T-cell (primary cell): ENCODE measurements around the gene CBX7. TPM values are rescaled to one million over a fixed set of nuclear protein-coding genes. Genes with fewer than 3 reads are reported as not detected.

Experiments used
- ATAC-seq, 4 experiments: fragments of 200-7000 bp in 3 of 4; fragments of 150-1000 bp in 1 of 4; cut with Tn5 transposase; replicated peaks in 1 of 4; 1 replicate in 3 of 4; 2 replicates in 1 of 4; pipeline ENCODE4 v1.10.0; 2021; ENCODE audit warnings: moderate library complexity in 3 of 4, mild to moderate bottlenecking in 2 of 4, moderate number of reproducible peaks in 1 of 4
- CTCF ChIA-PET, 2 donors: fragments of 300-600 bp; sonication (Branson Sonifier 250); formaldehyde crosslinking; loops; one replicate each; lab custom pipeline; 2022; ENCODE audit warnings: antibody characterized with exemption in 2 of 2; lab: Charles Lee
- POLR2A ChIA-PET, 2 donors: fragments of 300-600 bp; sonication (Branson Sonifier 250); formaldehyde crosslinking; loops; one replicate each; lab custom pipeline; 2022; ENCODE audit warnings: antibody characterized with exemption in 2 of 2; lab: Charles Lee
- DNase-seq, 35 experiments: peaks; one replicate each; pipeline versions ENCODE4 v3.0.0 to v3.0.0-alpha.2; 2013 to 2023
- H3K27ac ChIP-seq: one replicate; pipeline ENCODE4 v1.5.1; 2013; ENCODE audit warnings: low read length
- H3K27me3 ChIP-seq, 2 experiments: replicated peaks in 1 of 2; 1 replicate in 1 of 2; 2 replicates in 1 of 2; pipeline versions ENCODE4 v1.6.1 to v1.7.0; 2013; ENCODE audit warnings: low read length in 1 of 2, mixed read lengths in 1 of 2; ENCODE audit not compliant: control insufficient read depth in 2 of 2, insufficient read depth in 2 of 2; ENCODE audit errors: extremely low read depth in 1 of 2
- H3K36me3 ChIP-seq, 2 donors: 1 replicate in 1 of 2; 2 replicates in 1 of 2; pipeline versions ENCODE4 v1.6.1 to v1.7.0; 2013; ENCODE audit warnings: low read length in 1 of 2; ENCODE audit not compliant: control insufficient read depth in 2 of 2, insufficient read depth in 1 of 2; ENCODE audit errors: extremely low read depth in 1 of 2
- H3K4me1 ChIP-seq, 2 experiments: 1 replicate in 1 of 2; 2 replicates in 1 of 2; pipeline versions ENCODE4 v1.6.1 to v1.7.0; 2013; ENCODE audit warnings: low read length in 2 of 2, mixed read lengths in 1 of 2; ENCODE audit not compliant: insufficient read depth in 2 of 2, control insufficient read depth in 1 of 2; ENCODE audit errors: extremely low read depth in 1 of 2
- H3K4me3 ChIP-seq, 2 donors: 1 replicate in 1 of 2; 2 replicates in 1 of 2; pipeline versions ENCODE4 v1.5.1 to v1.7.0; 2013; ENCODE audit warnings: mild to moderate bottlenecking in 2 of 2, low read length in 1 of 2, moderate library complexity in 1 of 2; ENCODE audit not compliant: control insufficient read depth in 1 of 2; ENCODE audit errors: extremely low read depth in 1 of 2
- H3K9me3 ChIP-seq: 2 replicates; pipeline ENCODE4 v1.7.0; 2013
- H3K27ac Mint-ChIP-seq, 2 donors: one replicate each; pipeline ENCODE4 v1.8.0; 2020 to 2021; ENCODE audit warnings: mild to moderate bottlenecking in 2 of 2, mixed read lengths in 2 of 2
- H3K27me3 Mint-ChIP-seq, 2 donors: one replicate each; pipeline ENCODE4 v1.8.0; 2021 to 2022; ENCODE audit warnings: mixed read lengths in 2 of 2
- H3K36me3 Mint-ChIP-seq: one replicate; pipeline ENCODE4 v1.8.0; 2021; ENCODE audit warnings: mixed read lengths
- H3K4me1 Mint-ChIP-seq, 3 donors: one replicate each; pipeline ENCODE4 v1.8.0; 2020 to 2022; ENCODE audit warnings: mixed read lengths in 3 of 3, mild to moderate bottlenecking in 1 of 3
- H3K4me3 Mint-ChIP-seq, 3 donors: one replicate each; pipeline ENCODE4 v1.8.0; 2020 to 2022; ENCODE audit warnings: mild to moderate bottlenecking in 3 of 3, mixed read lengths in 3 of 3, moderate library complexity in 3 of 3
- H3K9me3 Mint-ChIP-seq, 3 donors: one replicate each; pipeline ENCODE4 v1.8.0; 2020 to 2022; ENCODE audit warnings: mixed read lengths in 3 of 3
- WGBS: methylation state at CpG from one replicate; pipeline ENCODE4 v1.1.5; 2013; ENCODE audit warnings: missing lambda C conversion rate; ENCODE audit not compliant: insufficient coverage; 5-methylcytosine and 5-hydroxymethylcytosine counted together
- total RNA-seq, 35 experiments: library from RNA in 6 of 35; stranded (reverse) in 6 of 35; fragments of 120-200 nt in 1 of 35; gene quantifications; one replicate each; pipeline versions ENCODE4 v1.2.1 to v1.2.4 and lab custom pipeline; 2013 to 2026

The CBX7 gene
- total RNA-seq, 5 donors from 2014 or later (not counting 1 experiment from before 2014, with no cell fraction given): 67.4 to 160 (median 149) TPM

DNA sequence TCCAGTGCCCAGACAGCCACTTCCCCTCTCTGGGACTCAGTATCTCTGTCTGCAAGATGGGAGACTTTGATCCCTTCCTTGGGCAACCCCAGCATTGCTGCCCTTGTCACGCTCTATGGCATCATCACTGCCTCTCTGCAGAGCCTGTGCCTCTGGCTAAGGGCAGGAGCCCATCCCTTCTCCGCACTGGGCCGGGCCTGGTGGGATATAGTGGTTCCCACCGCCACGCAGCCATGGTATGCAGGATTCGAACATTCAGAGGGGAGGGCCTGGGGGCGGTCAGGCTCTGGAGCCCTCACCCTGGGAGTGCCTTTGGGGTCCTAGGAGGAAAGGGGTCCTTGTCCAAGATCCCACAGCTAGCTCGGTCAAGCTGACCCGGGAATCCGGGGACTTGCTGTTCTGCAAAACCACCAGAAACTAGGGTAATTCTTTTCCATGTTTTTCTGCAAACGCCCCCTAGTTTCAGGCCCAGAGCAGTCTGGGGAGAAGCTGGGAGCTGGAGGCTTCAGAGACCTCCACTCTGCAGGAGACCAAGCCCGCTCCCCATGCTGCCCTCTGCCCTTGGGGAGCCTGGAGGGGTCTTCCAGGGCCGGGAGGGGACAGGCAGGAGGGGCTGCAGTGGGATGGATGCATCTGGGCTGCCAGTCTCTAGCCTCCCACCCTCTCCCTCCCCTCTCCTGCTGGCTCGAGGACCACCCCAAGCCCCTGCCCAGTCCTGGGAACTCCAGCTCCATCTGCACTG lies 24.4 kb upstream of the CBX7 start:
- H3K9me3 ChIP-seq: no peaks in the 10 kb centered on the region
- H3K36me3 ChIP-seq: no peaks in the 10 kb centered on the region
- ChIA-PET POLR2A (no interaction called here), CTCF (interaction anchor here in 1 of 2 donors (0.6 to 0.7 kb wide), 2 partner anchors 9 to 170 kb away, joined by 3 to 5 read pairs; no protein-coding TSS in a partner anchor)
- peak overlapping the region; percentile 90 to 97 for H3K27ac Mint-ChIP-seq
- WGBS: 88% methylated on average over 11 of the region's 14 CpGs
- H3K4me1 ChIP-seq: peaks cover 15 to 76% of the 10 kb centered on the region in 2 experiments
- no peaks in the 10 kb centered on the region for H3K27me3 ChIP-seq
- no peak overlapping the region for H3K4me3 ChIP-seq
- no peaks in the 10 kb centered on the region for H3K27me3 Mint-ChIP-seq
- H3K36me3 Mint-ChIP-seq: no peaks in the 10 kb centered on the region
- ATAC-seq: no peak
- DNase-seq: no peak
- H3K9me3 Mint-ChIP-seq: peaks cover 0 to 5% (median 3%) of the 10 kb centered on the region in 3 donors
- H3K4me3 Mint-ChIP-seq: no peak overlapping the region
- H3K27ac ChIP-seq: no peak overlapping the region
- H3K4me1 Mint-ChIP-seq: peaks cover 31 to 62% (median 56%) of the 10 kb centered on the region in 3 donors

DNA sequence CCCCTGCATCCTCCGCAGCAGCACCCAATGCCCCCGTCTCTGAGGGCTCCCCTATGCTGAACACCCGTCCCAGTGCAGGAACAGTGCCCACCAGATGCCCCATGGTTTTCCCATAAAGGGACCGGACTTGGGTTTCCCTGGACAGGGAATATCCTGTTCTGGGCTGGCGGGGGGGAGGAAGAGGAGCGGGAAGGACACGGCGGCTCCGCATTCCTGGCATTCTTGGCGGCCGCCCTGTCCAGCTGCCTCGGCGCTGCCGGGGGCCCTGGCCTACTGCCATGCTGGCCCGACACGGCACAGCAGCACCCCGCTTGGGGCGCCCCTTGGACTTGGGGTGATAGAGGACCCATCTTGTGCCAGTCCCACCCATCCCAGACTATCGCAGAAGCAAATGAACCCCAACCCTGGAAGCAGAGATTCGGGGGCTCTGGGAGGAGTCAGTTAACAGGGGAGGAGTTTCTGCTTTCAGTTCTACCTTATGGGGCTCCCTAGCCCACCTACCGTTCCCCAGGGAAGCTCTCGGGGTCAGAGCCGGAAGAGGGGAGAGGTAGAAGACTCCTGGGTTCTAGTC lies 23.7 kb upstream of the CBX7 start:
- ATAC-seq (no peak), DNase-seq (no peak)
- H3K36me3 ChIP-seq: no peaks in the 10 kb centered on the region
- WGBS: 99% methylated on average over 11 of the region's 23 CpGs
- Mint-ChIP-seq H3K36me3 (no peaks in the 10 kb centered on the region), H3K27me3 (no peaks in the 10 kb centered on the region), H3K9me3 (peaks cover 0 to 2% (median under 1%) of the 10 kb centered on the region in 3 donors), H3K4me1 (peaks cover 38 to 68% (median 62%) of the 10 kb centered on the region in 3 donors), H3K27ac (peak overlapping the region; percentile 43 to 97), H3K4me3 (no peak overlapping the region)
- H3K27ac ChIP-seq: no peak overlapping the region
- POLR2A ChIA-PET: no interaction called here
- no peaks in the 10 kb centered on the region for H3K9me3 ChIP-seq
- no peak overlapping the region for H3K4me3 ChIP-seq
- peaks cover 21 to 83% of the 10 kb centered on the region in 2 experiments for H3K4me1 ChIP-seq
- H3K27me3 ChIP-seq: no peaks in the 10 kb centered on the region
- CTCF ChIA-PET: no interaction called here

DNA sequence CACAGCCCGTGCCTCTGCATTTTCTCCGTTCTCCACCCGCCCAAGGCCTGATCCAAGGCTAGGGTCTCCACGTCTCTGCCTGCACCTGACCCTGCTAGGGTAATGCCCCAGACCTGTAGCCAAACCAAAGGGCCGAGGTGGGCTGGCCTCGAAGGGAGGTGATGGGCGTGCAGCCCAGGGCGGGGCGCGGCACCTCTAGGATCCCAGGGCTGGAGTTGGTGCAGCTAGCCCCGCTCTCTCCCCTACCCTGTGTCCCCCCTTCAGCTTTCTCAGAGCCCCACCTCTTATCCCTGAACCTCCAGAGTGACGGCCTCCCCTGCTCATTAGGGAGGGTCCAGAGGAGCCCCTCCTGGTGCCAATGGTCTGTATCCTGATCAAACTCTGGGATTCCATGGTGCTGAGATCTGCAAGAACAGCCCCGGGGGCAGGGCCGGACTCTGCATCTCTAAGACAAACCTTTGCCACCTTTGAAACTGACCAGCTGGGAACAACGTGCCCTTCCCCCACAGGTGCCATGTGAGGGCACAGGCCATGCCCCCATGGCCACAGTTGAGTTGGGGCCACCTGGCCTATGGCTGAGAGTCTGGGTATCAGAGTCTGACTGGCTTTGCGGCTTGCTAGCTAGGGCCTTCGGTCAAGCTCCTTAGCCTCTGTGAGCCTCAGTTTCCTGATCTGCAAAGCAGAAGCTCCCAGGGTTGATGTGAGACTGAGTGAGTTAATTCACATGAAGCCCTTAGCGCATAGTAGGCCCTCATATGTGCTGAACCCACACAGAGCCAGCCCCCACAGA lies 23.1 kb upstream of the CBX7 start:
- Mint-ChIP-seq H3K27ac (peak overlapping the region; percentile 94 to 97), H3K9me3 (no peaks in the 10 kb centered on the region), H3K4me1 (peaks cover 44 to 75% (median 69%) of the 10 kb centered on the region in 3 donors), H3K27me3 (no peaks in the 10 kb centered on the region), H3K4me3 (peak overlapping the region in 1 of 3 donors; percentile 80), H3K36me3 (no peaks in the 10 kb centered on the region)
- 96% methylated on average over 7 of the region's 18 CpGs for WGBS
- ChIA-PET CTCF (interaction anchor here in 1 of 2 donors (1.6 kb wide), 1 partner anchor 144 kb away, joined by 5 read pairs; the partner anchor contains the start of gene RPL3), POLR2A (no interaction called here)
- H3K36me3 ChIP-seq: no peaks in the 10 kb centered on the region
- ATAC-seq: no peak
- H3K27me3 ChIP-seq: peaks cover 0 to 2% of the 10 kb centered on the region in 2 experiments
- H3K27ac ChIP-seq: peak overlapping the region; percentile 98
- no peak overlapping the region for H3K4me3 ChIP-seq
- H3K4me1 ChIP-seq: peaks cover 25 to 89% of the 10 kb centered on the region in 2 experiments
- DNase-seq: peak in 1 of 35 experiments; percentile 17
- H3K9me3 ChIP-seq: no peaks in the 10 kb centered on the region

DNA sequence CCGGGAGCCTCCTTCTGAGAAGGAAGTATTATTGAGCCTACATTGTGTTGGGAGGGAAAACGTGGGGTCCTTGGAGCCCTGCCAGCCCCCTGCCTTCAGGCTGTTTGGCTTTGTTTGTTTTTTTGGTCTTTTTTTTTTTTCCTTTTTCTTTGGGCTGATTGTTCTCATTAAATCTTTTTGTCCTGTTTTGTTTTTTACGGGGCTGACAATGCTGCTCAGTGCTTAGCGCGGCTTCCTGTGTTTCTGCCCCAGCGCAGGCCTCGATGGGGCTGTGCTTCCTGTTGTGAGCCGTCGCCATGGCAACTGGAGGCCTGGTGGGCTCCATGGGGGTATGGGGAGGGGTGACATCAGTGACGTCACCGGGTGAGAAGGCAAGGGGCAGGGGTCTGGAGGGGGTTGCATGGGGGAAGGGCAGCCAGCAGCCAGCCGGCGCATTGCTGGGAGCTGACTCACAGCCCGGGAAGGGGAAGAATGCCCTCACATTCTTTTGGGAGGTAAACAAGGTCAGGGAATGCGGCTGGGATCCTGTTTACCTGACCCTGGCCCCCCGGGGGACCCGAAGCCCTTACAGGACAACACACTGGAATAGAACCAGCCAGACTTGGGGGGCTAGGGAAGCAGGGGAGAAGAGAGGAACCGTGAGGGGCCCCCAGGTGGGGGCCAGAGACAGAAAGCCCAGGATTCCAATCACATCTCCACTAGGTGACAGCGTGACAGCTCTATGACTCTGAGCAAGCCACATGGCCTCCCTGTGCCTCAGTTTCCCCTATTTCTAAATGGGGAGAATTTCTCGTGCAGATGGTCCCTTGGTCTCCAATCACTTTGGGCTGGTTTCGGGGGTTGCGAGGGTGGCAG lies 22.2 kb upstream of the CBX7 start:
- H3K4me3 ChIP-seq: peak overlapping the region; percentile 17 to 39
- no peaks in the 10 kb centered on the region for H3K9me3 ChIP-seq
- no peaks in the 10 kb centered on the region for H3K36me3 ChIP-seq
- DNase-seq (peak; percentile 65 to 86 (median 80)), ATAC-seq (peak; percentile 53 to 66 (median 63))
- ChIA-PET CTCF (interaction anchor here in 1 of 2 donors (1.6 kb wide), 2 partner anchors 142 to 144 kb away, joined by 5 to 8 read pairs; partner anchors contain the start of gene RPL3), POLR2A (interaction anchor here (0.7 to 1.4 kb wide), 2 partner anchors 143 to 144 kb away, joined by 3 to 12 read pairs; partner anchors contain the start of gene RPL3 (in 1 of the 2))
- peaks cover 25 to 91% of the 10 kb centered on the region in 2 experiments for H3K4me1 ChIP-seq
- WGBS: 12% methylated on average over 15 of the region's 22 CpGs
- no peaks in the 10 kb centered on the region for H3K27me3 Mint-ChIP-seq
- H3K27ac ChIP-seq: peak overlapping the region; percentile 98
- no peaks in the 10 kb centered on the region for H3K9me3 Mint-ChIP-seq
- H3K4me1 Mint-ChIP-seq: peaks cover 45 to 79% (median 70%) of the 10 kb centered on the region in 3 donors
- peak overlapping the region; percentile 94 to 97 for H3K27ac Mint-ChIP-seq
- peak overlapping the region; percentile 43 to 80 (median 61) for H3K4me3 Mint-ChIP-seq
- peaks cover 0 to 9% of the 10 kb centered on the region in 2 experiments for H3K27me3 ChIP-seq
- no peaks in the 10 kb centered on the region for H3K36me3 Mint-ChIP-seq

DNA sequence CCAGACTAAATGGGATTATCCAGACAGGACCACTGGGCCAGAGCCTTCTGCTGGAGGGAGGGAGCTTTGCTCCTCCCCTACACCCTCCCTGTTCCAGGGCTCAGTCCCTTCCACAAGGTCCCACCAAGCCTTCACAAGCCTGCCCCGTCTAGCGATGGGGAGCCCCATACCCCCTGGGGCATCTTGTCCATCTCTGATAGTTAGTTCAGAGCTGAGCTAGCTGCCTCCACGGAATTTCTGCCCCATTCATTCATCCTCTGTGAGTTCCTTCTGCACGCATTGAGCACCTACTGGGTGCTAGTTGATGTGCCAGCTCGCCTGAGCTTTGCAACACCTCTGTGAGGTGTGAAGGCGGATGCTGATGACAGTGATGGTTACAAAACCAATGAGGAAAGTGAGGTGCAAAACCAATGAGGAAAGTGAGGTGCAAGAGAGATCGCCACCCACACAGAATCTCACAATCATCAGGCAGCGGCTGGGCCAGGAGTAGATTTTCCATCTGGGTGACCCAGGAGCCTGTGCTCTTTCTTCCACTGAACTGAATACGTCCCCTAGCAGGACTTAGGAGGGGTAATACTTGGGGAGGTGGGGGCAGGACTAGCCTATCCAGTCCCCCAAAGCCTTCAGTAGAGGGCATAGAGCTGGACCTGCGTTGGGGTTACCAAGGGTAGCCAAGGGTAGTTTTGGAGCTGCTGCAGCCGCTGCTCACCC lies 21.5 kb upstream of the CBX7 start:
- ATAC-seq (peak in 3 of 4 experiments; percentile 3 to 42 (median 28)), DNase-seq (peak in 34 of 35 experiments; percentile 17 to 82 (median 49))
- POLR2A ChIA-PET: interaction anchor here (0.5 to 1.4 kb wide), 4 partner anchors 32 to 1070 kb away, joined by 3 to 12 read pairs (median 4); partner anchors contain the start of gene RPL3 (in 1 of the 2)
- peaks cover 45 to 71% (median 69%) of the 10 kb centered on the region in 3 donors for H3K4me1 Mint-ChIP-seq
- H3K4me3 Mint-ChIP-seq: peak overlapping the region; percentile 43 to 80 (median 61)
- H3K36me3 Mint-ChIP-seq: no peaks in the 10 kb centered on the region
- Histone ChIP-seq H3K9me3 (no peaks in the 10 kb centered on the region), H3K4me1 (peaks cover 25 to 85% of the 10 kb centered on the region in 2 experiments), H3K27me3 (peaks cover 0 to 9% of the 10 kb centered on the region in 2 experiments), H3K36me3 (no peaks in the 10 kb centered on the region), H3K27ac (peak overlapping the region; percentile 98), H3K4me3 (peak overlapping the region; percentile 17 to 39)
- peak overlapping the region; percentile 94 to 97 for H3K27ac Mint-ChIP-seq
- no peaks in the 10 kb centered on the region for H3K9me3 Mint-ChIP-seq
- no peaks in the 10 kb centered on the region for H3K27me3 Mint-ChIP-seq
- CTCF ChIA-PET: interaction anchor here (0.5 to 1.6 kb wide), 3 partner anchors 112 to 145 kb away, joined by 5 to 13 read pairs (median 8); partner anchors contain the start of gene RPL3 (in 1 of the 2)
- WGBS: 0% methylated on average over 2 of the region's 11 CpGs
